ENCODE measurements around the gene CACNA2D1. TPM values are rescaled to one million over a fixed set of nuclear protein-coding genes. Genes with fewer than 3 reads are reported as not detected.

The CACNA2D1 gene
- total RNA-seq, 4 donors from 2014 or later = 0.30 to 12.8 (median 2.4) TPM

DNA sequence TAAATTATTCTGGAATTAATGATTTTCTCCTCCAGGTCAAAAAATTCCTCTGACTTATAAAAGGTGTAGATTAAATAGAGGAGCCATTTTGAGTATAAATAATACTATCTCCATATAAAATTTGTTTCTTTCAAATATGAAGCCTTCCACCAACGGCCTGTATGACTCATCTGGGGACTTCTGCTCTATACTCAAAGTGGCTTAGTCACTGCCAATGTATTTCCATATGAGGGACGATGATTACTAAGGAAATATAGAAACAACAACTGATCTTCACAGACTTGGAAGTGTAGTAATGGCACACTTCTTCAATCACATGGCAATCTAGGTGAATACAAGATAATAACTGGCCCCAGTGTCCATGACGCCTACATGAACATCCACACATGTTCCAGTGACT is 338.1 kb downstream of the CACNA2D1 start:
- no peaks in the 10 kb centered on the region for H3K9me3 ChIP-seq
- no peaks in the 10 kb centered on the region for H3K27me3 ChIP-seq
- intact Hi-C loops (cut with DNase I) = no loop called here
- no peaks in the 10 kb centered on the region for H3K36me3 ChIP-seq
- H3K27ac ChIP-seq = no peak overlapping the region
- 44 to 46% methylated on average over 3 of the region's 3 CpGs for WGBS, 2 donors
- no peak overlapping the region for H3K4me3 ChIP-seq
- no peaks in the 10 kb centered on the region for H3K4me1 ChIP-seq
- DNase-seq = no peak
- TF ChIP-seq, protein P1, sequence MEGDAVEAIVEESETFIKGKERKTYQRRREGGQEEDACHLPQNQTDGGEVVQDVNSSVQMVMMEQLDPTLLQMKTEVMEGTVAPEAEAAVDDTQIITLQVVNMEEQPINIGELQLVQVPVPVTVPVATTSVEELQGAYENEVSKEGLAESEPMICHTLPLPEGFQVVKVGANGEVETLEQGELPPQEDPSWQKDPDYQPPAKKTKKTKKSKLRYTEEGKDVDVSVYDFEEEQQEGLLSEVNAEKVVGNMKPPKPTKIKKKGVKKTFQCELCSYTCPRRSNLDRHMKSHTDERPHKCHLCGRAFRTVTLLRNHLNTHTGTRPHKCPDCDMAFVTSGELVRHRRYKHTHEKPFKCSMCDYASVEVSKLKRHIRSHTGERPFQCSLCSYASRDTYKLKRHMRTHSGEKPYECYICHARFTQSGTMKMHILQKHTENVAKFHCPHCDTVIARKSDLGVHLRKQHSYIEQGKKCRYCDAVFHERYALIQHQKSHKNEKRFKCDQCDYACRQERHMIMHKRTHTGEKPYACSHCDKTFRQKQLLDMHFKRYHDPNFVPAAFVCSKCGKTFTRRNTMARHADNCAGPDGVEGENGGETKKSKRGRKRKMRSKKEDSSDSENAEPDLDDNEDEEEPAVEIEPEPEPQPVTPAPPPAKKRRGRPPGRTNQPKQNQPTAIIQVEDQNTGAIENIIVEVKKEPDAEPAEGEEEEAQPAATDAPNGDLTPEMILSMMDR (IDR thresholded peaks at IDR 0.05) = no peak
- no peak for TF ChIP-seq POLR2A (IDR thresholded peaks at IDR 0.05)

DNA sequence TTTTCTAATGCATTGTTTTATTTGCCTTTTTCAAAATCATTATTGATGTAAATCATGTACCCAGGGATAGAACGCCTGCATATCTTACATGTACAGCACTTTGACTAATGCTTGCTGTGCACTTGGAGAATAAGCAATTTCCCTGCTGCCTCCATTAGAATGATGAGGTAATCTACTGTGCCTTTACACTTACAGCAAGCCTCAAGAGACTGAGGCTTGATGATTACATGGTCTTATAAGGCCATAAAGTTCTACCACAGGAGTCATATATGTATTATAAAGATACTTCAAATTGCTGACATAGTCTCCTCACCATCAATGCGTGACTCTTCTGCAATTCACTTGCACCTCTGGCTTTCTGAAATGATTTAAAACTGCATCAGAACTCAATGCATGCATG is 345.2 kb downstream of the CACNA2D1 start:
- intact Hi-C loops (cut with DNase I) = no loop called here
- Histone ChIP-seq H3K27me3 (no peaks in the 10 kb centered on the region), H3K4me3 (no peak overlapping the region), H3K9me3 (no peaks in the 10 kb centered on the region), H3K27ac (no peak overlapping the region), H3K36me3 (no peaks in the 10 kb centered on the region), H3K4me1 (no peaks in the 10 kb centered on the region)
- no peak for DNase-seq
- no peak for TF ChIP-seq POLR2A (IDR thresholded peaks at IDR 0.05)
- TF ChIP-seq, protein P1 (IDR thresholded peaks at IDR 0.05) = no peak
- 89% methylated on average over 2 of the region's 2 CpGs for WGBS, 2 donors

DNA sequence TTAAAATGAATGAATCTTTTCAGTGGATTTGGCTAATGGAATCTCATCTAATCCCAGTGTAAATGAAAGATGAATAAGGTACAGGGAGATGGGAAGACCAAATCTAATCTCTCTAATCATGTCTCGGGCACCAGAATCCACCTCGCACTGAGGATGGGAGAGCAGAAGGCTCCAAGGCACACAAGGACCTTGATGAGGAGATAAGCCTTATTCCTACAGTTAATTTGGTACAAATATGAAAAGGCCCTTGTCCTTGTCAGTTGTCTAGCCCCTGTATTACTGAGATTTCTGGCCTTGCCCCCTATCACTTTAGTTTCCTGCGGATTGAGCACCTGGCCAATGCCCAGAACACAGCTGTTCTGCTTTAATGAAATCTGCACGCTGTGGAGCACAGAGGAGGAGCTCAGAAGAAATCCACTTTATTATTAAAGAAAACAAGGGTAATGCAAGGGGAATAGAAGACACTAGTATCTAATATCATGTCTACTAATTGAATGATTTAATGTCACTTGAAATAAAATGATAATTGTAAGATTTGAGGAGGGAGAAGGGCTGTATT is 352.4 kb downstream of the CACNA2D1 start:
- Histone ChIP-seq H3K9me3 (no peaks in the 10 kb centered on the region), H3K27ac (no peak overlapping the region), H3K36me3 (no peaks in the 10 kb centered on the region), H3K4me1 (no peaks in the 10 kb centered on the region), H3K4me3 (no peak overlapping the region), H3K27me3 (no peaks in the 10 kb centered on the region)
- no peak for DNase-seq
- WGBS, 2 donors = 54 to 87% methylated on average over 4 of the region's 4 CpGs
- TF ChIP-seq POLR2A (IDR thresholded peaks at IDR 0.05) = no peak
- TF ChIP-seq, protein P1 (IDR thresholded peaks at IDR 0.05) = no peak
- intact Hi-C loops (cut with DNase I) = no loop called here

DNA sequence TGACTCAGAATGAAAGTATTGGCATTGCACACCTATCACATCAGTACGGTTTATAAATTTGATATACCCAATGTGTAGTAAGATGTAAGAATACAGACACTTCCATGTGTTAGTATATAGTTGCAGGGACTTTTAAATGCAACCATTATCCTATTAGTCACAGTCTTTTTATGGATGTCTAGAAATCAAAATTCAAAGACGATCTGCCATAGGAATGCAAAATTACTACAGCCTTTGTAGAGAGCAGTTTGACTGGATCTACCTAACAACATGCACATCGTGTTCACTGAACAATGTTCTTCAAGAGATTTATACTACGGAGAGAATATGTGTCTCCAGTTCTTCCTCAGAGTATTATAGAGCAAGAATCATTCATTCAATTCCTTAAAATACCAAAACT is 356.5 kb downstream of the CACNA2D1 start:
- TF ChIP-seq POLR2A (IDR thresholded peaks at IDR 0.05) = no peak
- TF ChIP-seq, protein P1 (IDR thresholded peaks at IDR 0.05) = no peak
- no peak for DNase-seq
- 87 to 90% methylated on average over 4 of the region's 4 CpGs for WGBS, 2 donors
- intact Hi-C loops (cut with DNase I) = no loop called here
- no peaks in the 10 kb centered on the region for H3K4me1 ChIP-seq
- H3K9me3 ChIP-seq = no peaks in the 10 kb centered on the region
- no peak overlapping the region for H3K4me3 ChIP-seq
- H3K36me3 ChIP-seq = peaks cover 0 to 4% (median 0%) of the 10 kb centered on the region in 3 donors
- no peaks in the 10 kb centered on the region for H3K27me3 ChIP-seq
- no peak overlapping the region for H3K27ac ChIP-seq

DNA sequence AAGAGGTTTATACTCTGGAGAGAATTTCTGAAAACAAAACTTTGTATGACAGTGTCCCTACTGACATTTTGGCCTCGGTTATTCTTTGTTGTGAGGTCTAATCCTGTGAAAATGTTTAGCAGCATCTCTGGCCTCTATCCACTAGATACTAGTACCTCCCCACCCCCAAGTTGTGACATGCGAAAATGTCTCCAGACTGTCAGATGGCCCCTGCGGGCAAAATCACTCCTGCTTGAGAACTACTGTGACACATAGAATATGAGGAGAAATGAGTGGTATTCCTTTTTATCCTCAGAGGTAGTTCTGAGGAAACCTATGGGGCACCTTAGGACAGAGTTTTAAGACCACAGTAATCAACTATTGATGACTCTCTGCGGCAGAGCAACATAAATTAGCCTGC is 358.5 kb downstream of the CACNA2D1 start:
- WGBS, 2 donors = 79 to 83% methylated on average over 4 of the region's 4 CpGs
- intact Hi-C loops (cut with DNase I) = no loop called here
- Histone ChIP-seq H3K4me3 (no peak overlapping the region), H3K9me3 (no peaks in the 10 kb centered on the region), H3K27ac (no peak overlapping the region), H3K27me3 (no peaks in the 10 kb centered on the region), H3K36me3 (peaks cover 0 to 8% (median 0%) of the 10 kb centered on the region in 3 donors), H3K4me1 (no peaks in the 10 kb centered on the region)
- no peak for TF ChIP-seq POLR2A (IDR thresholded peaks at IDR 0.05)
- TF ChIP-seq, protein P1 (IDR thresholded peaks at IDR 0.05) = no peak
- DNase-seq = no peak
